Measurements from ENCODE around the gene AGBL3. TPM values are rescaled to one million over a fixed set of nuclear protein-coding genes. Genes with fewer than 3 reads are reported as not detected.

Gene AGBL3
- total RNA-seq, 4 donors from 2014 or later: 0.69 to 2.8 (median 0.92) TPM

DNA sequence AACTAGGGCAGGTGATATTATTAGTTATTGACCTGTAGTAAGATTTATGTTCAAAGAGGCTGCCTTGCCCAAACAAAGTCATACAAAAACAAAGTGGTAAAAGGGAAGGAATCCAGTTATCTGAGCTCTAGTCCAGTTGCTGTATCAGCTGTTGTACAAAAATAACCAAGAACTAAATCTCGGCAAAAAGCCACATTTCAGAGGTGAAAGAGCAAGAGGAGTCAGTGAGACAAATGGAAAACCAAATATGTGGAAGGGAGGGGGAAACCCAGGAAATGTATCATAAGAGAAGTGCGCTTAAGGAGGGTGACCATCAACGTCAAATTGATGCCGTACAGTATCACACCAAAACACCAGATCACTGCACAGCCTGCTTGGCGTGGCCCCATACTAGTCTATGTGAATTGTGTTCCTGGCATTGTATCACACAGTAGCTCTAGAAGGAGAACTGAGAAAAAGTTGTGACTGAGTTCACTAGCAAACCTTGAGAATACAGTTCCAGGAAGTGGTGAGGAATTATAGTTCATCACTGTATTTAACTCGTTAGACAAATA lies 6.4 kb downstream of the AGBL3 start:
- WGBS, 2 donors: 80 to 88% methylated on average over 6 of the region's 6 CpGs
- no peak for DNase-seq (ENCODE audit: low spot score in 2 of 2)
- no peak overlapping the region for H3K4me3 ChIP-seq (ENCODE audit: low read depth, poor library complexity, severe bottlenecking)
- intact Hi-C loops (cut with DNase I; ENCODE audit: low total_unique reads): no loop called here
- no peak for TF ChIP-seq POLR2A (IDR thresholded peaks at IDR 0.05)
- TF ChIP-seq, protein P1, sequence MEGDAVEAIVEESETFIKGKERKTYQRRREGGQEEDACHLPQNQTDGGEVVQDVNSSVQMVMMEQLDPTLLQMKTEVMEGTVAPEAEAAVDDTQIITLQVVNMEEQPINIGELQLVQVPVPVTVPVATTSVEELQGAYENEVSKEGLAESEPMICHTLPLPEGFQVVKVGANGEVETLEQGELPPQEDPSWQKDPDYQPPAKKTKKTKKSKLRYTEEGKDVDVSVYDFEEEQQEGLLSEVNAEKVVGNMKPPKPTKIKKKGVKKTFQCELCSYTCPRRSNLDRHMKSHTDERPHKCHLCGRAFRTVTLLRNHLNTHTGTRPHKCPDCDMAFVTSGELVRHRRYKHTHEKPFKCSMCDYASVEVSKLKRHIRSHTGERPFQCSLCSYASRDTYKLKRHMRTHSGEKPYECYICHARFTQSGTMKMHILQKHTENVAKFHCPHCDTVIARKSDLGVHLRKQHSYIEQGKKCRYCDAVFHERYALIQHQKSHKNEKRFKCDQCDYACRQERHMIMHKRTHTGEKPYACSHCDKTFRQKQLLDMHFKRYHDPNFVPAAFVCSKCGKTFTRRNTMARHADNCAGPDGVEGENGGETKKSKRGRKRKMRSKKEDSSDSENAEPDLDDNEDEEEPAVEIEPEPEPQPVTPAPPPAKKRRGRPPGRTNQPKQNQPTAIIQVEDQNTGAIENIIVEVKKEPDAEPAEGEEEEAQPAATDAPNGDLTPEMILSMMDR (IDR thresholded peaks at IDR 0.05): no peak

DNA sequence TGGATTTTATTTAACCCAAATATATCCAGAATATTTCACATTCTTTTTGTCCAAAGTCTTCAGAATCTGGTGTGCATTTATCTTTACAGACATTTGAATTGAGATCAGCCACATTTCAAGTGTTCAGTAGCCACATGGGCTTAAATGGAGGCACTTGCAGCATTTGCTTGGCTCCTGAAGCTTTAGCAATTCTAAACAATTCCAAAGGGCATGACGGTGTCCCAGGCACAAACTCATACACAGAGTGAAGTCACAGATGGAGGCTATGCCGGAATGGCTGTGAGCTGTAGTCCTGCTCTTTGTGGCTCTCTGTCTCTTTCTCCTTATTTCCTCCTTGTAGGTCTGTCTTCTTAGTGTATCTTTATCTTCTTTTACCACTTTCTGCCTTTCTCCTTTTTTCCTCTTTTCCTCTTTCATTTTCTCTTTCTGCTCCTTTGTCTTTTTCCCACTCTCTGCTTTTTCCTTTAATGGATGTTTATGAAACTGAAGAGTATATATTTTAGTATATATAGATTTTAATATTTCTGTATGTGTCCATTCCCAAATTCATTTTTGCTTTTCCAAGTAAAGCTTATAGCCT lies 7.7 kb downstream of the AGBL3 start:
- intact Hi-C loops (cut with DNase I; ENCODE audit: low total_unique reads): no loop called here
- no peak for DNase-seq (ENCODE audit: low spot score in 2 of 2)
- no peak for TF ChIP-seq POLR2A (IDR thresholded peaks at IDR 0.05)
- TF ChIP-seq, protein P1 (IDR thresholded peaks at IDR 0.05): no peak
- WGBS, 2 donors: 93 to 96% methylated on average over 2 of the region's 2 CpGs
- H3K4me3 ChIP-seq (ENCODE audit: low read depth, poor library complexity, severe bottlenecking): no peak overlapping the region

DNA sequence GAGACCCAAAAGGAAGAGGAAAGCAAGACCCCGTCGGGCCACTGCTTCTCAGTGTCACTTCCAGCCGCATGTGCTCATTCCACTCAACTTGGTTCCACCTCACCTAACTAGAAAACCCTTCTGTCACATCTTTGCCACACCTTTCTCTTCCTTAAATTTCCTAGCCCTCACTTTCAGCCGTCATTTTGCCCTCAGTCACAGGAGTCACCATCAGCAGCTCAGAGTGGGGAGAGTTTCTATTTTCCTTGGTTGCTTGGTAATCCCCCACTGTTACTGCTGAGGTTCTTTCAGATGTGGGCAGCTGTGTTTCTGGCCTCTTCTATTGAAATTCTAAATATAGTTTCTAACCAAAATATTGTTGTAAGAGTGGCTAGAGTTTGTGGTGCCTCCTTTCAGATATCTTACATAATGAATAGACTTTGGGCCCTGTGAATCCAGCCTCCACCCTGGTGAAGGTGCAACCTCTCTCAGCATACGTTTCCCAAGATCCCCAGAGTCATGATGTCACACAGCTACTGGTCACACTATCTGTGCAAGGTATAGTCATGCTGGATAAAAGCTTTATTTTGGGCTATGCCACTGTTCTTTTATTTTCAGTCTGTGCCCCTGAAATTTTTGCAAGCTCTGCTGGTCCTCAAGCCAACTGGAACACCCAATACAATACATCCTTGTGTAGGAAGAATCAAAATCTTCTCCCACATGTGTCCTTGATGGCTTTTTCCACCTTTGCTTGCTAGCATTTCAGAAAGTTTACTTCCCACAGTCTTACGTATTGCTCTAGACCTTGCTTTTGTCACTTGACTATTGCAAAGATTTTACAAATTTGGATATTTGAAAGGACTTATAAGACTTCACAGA lies 9.2 kb downstream of the AGBL3 start:
- 71% methylated on average over 6 of the region's 6 CpGs for WGBS, 2 donors
- no peak for DNase-seq (ENCODE audit: low spot score in 2 of 2)
- intact Hi-C loops (cut with DNase I; ENCODE audit: low total_unique reads): no loop called here

DNA sequence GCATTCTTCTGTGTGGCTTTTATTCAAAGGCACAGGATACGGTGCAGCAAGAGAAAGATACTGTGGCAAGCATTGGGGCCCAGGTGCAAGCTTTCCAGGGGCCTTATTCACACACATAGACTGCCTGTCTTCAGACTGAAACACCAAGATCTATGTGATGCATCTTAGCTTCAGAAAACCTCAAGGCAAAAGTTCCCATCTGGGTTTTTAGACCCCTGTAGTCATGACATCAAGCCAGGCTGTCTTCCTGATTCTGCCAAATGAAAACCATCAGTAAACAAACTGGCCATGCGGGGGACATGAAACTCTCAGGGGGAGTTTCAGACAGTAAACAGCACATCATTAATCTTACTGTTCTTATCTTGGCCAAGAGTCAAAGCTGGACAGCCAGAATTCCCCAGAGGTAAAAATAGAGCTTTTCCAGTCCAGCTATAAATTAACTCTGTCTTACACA lies 9.8 kb downstream of the AGBL3 start:
- TF ChIP-seq, protein P1 (IDR thresholded peaks at IDR 0.05): no peak
- TF ChIP-seq POLR2A (IDR thresholded peaks at IDR 0.05): no peak
- WGBS, 2 donors: 73% methylated on average over 2 of the region's 2 CpGs
- no peak overlapping the region for H3K4me3 ChIP-seq (ENCODE audit: low read depth, poor library complexity, severe bottlenecking)
- intact Hi-C loops (cut with DNase I; ENCODE audit: low total_unique reads): no loop called here
- DNase-seq (ENCODE audit: low spot score in 2 of 2): no peak

More for the DNA sequence above, 9.2 kb downstream of the AGBL3 start:
- TF ChIP-seq POLR2A (IDR thresholded peaks at IDR 0.05): no peak
- TF ChIP-seq, protein P1 (IDR thresholded peaks at IDR 0.05): no peak
- H3K4me3 ChIP-seq (ENCODE audit: low read depth, poor library complexity, severe bottlenecking): no peak overlapping the region

DNA sequence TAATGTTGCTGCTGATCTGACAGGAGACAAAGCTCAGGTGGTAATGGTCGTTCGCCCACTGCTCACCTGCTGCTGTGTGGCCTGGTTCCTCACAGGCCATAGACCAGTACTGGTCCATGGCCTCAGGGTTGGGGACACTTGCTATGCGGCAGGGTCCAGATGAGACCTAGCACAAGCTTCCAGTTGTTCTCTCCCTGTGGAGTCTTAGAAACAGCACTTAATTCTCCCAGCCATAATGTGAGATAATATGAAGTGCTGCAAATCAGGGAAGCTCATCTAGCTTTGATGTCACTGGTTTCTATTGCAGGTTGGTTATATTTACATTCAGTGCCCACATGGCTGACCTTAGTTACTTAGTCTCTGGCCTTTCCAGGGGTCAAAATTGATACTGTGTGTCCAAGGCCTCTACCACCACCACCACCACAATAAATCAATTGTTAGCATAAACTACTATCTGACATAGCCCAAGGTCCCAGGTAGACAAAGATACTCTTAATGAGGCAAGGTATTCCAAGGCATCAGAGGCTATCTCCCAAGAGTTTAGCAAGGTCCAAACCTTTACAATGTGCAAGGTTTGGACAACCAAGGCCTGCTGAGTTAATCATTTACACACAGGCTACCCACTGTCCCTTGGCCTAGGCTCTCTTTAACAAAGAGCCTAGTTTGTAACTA lies 11.0 kb downstream of the AGBL3 start:
- WGBS, 2 donors: 93 to 96% methylated on average over 3 of the region's 3 CpGs
- no peak overlapping the region for H3K4me3 ChIP-seq (ENCODE audit: low read depth, poor library complexity, severe bottlenecking)
- no peak for DNase-seq (ENCODE audit: low spot score in 2 of 2)
- intact Hi-C loops (cut with DNase I; ENCODE audit: low total_unique reads): no loop called here
- no peak for TF ChIP-seq POLR2A (IDR thresholded peaks at IDR 0.05)
- TF ChIP-seq, protein P1 (IDR thresholded peaks at IDR 0.05): no peak
